ENCODE measurements around the gene ATXN7L1.

- TF ChIP-seq EZH2 (IDR thresholded peaks at IDR 0.05; ENCODE audit: borderline replicate concordance, insufficient read depth, low read depth, low read length, poor library complexity, severe bottlenecking) = no peak
- TF ChIP-seq, protein P1, sequence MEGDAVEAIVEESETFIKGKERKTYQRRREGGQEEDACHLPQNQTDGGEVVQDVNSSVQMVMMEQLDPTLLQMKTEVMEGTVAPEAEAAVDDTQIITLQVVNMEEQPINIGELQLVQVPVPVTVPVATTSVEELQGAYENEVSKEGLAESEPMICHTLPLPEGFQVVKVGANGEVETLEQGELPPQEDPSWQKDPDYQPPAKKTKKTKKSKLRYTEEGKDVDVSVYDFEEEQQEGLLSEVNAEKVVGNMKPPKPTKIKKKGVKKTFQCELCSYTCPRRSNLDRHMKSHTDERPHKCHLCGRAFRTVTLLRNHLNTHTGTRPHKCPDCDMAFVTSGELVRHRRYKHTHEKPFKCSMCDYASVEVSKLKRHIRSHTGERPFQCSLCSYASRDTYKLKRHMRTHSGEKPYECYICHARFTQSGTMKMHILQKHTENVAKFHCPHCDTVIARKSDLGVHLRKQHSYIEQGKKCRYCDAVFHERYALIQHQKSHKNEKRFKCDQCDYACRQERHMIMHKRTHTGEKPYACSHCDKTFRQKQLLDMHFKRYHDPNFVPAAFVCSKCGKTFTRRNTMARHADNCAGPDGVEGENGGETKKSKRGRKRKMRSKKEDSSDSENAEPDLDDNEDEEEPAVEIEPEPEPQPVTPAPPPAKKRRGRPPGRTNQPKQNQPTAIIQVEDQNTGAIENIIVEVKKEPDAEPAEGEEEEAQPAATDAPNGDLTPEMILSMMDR (IDR thresholded peaks at IDR 0.05) = no peak
Measured at GRCh38 chr7:105876964-105877601, 684 bp upstream of the ATXN7L1 start.
